ENCODE results near the gene LDLRAD4. TPM values are rescaled to one million over a fixed set of nuclear protein-coding genes. Genes with fewer than 3 reads are reported as not detected.

LDLRAD4 gene
- total RNA-seq, 4 donors from 2014 or later: 2.7 to 22.5 (median 10.8) TPM

DNA sequence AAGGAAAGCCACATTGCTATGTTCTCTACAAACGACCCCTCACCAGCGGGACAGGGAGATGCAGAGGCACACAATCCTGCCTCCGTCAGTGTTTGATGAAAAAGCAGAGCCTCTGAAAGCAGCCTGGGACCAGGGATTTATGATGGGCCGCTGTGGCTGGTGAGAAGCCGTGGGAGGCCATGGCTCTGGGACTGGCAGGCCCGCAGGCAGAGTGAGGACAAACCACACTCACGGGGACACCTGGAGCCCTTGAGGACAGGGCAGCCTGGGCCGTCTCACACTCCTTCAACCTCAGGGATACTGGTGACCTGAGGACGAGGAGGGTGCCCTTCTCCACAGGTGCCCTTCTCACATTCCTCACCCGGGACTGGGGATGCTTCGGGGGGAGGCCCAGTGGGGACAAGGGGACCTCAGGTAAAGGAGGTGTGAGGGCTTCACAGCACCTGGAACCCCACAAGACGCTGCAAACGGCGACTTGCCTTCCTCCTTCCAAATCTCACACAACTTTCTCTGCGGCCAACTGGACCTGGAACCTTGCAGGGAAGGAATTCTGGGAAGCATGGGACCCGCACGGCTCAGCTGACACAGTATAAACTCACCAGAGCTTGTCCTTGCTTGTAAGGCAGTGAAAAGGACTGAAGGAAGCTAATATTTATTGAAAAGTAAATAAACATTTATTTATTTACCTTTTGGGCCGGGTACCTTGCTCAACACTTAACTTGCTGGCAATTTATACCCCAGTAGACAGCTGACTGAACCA, 5.3 kb upstream of the LDLRAD4 start:
- H3K4me3 ChIP-seq (ENCODE audit: low read depth, poor library complexity, severe bottlenecking): no peak overlapping the region
- TF ChIP-seq POLR2A (IDR thresholded peaks at IDR 0.05): no peak
- TF ChIP-seq, protein P1, sequence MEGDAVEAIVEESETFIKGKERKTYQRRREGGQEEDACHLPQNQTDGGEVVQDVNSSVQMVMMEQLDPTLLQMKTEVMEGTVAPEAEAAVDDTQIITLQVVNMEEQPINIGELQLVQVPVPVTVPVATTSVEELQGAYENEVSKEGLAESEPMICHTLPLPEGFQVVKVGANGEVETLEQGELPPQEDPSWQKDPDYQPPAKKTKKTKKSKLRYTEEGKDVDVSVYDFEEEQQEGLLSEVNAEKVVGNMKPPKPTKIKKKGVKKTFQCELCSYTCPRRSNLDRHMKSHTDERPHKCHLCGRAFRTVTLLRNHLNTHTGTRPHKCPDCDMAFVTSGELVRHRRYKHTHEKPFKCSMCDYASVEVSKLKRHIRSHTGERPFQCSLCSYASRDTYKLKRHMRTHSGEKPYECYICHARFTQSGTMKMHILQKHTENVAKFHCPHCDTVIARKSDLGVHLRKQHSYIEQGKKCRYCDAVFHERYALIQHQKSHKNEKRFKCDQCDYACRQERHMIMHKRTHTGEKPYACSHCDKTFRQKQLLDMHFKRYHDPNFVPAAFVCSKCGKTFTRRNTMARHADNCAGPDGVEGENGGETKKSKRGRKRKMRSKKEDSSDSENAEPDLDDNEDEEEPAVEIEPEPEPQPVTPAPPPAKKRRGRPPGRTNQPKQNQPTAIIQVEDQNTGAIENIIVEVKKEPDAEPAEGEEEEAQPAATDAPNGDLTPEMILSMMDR (IDR thresholded peaks at IDR 0.05): no peak
- 86 to 89% methylated on average over 17 to 18 of the region's 18 CpGs for WGBS, 2 donors
- peak in 1 of 2 donors; percentile 83 for DNase-seq (ENCODE audit: low spot score in 2 of 2)
- intact Hi-C loops (cut with DNase I; ENCODE audit: low total_unique reads): no loop called here

DNA sequence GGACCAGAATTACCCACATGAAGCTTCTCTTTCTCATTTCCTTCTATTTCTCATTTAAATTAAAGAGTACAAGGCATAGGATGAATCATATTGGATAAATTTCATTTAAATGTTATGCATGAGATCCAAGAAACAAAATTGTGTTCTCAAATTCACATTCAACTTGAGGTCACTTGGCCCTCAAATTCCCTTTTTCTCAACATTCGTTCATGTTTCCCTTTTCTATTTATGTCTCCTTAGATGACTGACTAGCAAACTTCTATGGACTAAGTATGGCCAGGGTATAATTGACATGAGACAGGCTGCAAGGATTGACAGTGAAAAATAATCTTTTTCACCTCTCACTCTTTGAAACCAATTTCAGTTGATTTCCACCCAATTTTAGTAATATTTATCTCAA, 4.0 kb upstream of the LDLRAD4 start:
- WGBS, 2 donors: 79% methylated on average over 1 of the region's 1 CpG
- TF ChIP-seq POLR2A (IDR thresholded peaks at IDR 0.05): no peak
- TF ChIP-seq, protein P1 (IDR thresholded peaks at IDR 0.05): no peak
- H3K4me3 ChIP-seq (ENCODE audit: low read depth, poor library complexity, severe bottlenecking): no peak overlapping the region
- DNase-seq (ENCODE audit: low spot score in 2 of 2): no peak
- intact Hi-C loops (cut with DNase I; ENCODE audit: low total_unique reads): loop anchor here (5.0 kb wide), 2 partner anchors 313 to 418 kb away; no protein-coding TSS in a partner anchor

DNA sequence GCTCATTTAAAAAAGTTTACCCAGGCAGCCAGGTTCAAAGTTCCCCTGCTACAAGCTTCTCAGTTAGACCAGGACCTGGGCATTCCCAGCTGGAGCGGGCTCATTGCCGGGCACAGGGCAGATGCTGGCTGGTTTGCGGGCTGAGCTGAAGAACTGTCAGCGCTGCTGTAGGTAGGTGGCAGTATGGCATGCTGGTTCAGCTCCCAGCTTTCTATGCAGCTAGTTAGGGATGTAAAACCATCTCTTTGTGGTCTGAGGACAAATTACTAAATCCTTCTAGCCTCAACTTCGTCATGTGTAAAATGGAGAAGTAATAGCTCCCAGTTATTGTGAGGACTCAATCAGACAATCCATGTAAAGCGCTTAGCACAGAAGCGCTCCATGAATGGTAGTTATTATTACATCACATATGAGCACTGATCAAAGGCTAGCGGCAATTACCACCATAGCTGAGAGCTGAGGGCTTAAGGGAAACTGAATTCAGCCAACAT, 2.4 kb upstream of the LDLRAD4 start:
- intact Hi-C loops (cut with DNase I; ENCODE audit: low total_unique reads): loop anchor here (5.0 kb wide), 2 partner anchors 311 to 416 kb away; no protein-coding TSS in a partner anchor
- TF ChIP-seq POLR2A (IDR thresholded peaks at IDR 0.05): no peak
- TF ChIP-seq, protein P1 (IDR thresholded peaks at IDR 0.05): peak in 1 of 3 donors; percentile 52
- DNase-seq (ENCODE audit: low spot score in 2 of 2): peak; percentile 75 to 93
- 6 to 12% methylated on average over 8 of the region's 8 CpGs for WGBS, 2 donors
- no peak overlapping the region for H3K4me3 ChIP-seq (ENCODE audit: low read depth, poor library complexity, severe bottlenecking)

DNA sequence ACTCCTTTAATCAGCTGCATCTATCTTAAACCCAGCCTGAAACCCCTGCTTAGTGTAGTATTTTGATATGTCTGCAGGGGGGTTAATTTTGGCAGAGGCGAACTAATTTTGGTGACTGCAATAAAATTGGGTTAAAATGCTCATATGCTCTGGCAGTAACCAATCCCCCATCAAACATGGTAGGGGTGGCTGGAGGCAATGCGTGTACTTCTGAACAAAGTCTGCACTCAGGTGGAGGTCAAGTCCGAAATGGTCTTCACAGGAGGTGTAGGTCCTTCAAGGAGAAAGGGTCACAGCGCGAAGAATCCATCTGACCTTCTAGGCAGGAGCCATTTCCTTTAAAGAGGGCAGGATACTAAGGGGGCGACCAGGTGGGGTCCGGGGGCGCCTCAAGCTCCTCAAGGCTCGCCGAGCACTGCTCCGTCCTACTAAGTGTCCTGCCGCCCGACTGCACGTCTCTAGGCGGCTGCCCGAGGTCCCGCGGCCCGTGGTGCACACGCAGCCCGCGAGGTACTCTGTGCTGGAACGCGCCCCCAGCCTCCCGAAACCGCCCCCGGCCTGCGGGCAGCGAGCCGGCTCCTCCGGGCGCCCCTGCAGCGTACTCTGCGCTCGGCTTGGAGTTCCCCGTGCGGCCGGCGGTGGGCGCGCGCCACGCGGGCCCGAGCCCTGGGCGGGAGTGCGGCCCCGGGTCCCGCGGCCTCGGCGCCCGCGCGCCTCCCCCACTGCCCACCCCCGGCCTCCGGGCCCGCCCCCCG, 1.7 kb upstream of the LDLRAD4 start:
- intact Hi-C loops (cut with DNase I; ENCODE audit: low total_unique reads): loop anchor here (5.0 kb wide), 2 partner anchors 310 to 415 kb away; no protein-coding TSS in a partner anchor
- peak in 1 of 2 donors; percentile 88 for DNase-seq (ENCODE audit: low spot score in 2 of 2)
- H3K4me3 ChIP-seq (ENCODE audit: low read depth, poor library complexity, severe bottlenecking): peak overlapping the region; percentile 71
- TF ChIP-seq POLR2A (IDR thresholded peaks at IDR 0.05): no peak
- TF ChIP-seq, protein P1 (IDR thresholded peaks at IDR 0.05): no peak
- WGBS, 2 donors: 7 to 8% methylated on average over 8 to 11 of the region's 59 CpGs

DNA sequence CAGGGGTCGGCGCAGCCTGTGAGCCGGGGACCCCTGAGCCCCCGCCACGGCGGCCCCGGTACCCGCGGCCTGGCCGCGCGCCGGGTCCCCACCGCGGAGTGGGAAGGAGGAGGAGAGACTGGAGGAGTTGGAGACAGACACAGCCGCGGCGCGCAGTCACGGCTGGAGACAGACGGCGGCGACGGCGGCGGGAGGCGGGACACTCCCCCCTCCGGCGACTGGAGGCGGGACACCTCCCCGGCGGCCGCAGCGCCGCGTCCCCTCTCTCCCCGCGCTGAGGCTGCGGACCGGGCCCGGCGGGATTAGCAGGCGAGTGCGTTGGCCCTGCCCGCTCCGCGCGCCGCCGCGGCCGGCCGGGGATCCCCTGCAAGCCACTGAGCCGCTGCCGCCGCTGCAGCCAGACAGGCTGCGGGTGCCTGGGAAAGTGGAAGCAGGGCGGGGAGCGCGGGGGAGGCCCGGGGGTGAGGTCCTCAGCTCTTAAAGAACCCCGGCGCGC, 1.0 kb upstream of the LDLRAD4 start:
- 0% methylated on average over 9 of the region's 64 CpGs; no CpG with 5 or more reads in 1 of the 2 donors for WGBS, 2 donors
- peak; percentile 32 to 94 for DNase-seq (ENCODE audit: low spot score in 2 of 2)
- intact Hi-C loops (cut with DNase I; ENCODE audit: low total_unique reads): loop anchor here (5.0 kb wide), 2 partner anchors 310 to 415 kb away; no protein-coding TSS in a partner anchor
- peak overlapping the region; percentile 71 for H3K4me3 ChIP-seq (ENCODE audit: low read depth, poor library complexity, severe bottlenecking)
- TF ChIP-seq, protein P1 (IDR thresholded peaks at IDR 0.05): no peak
- no peak for TF ChIP-seq POLR2A (IDR thresholded peaks at IDR 0.05)

Data from lower leg skin (tissue), 4 donors.